Osteocyte (in vitro differentiated cells): ENCODE results near the gene PTOV1. TPM values are rescaled to one million over a fixed set of nuclear protein-coding genes. Genes with fewer than 3 reads are reported as not detected.

Experiments
- DNase-seq: peaks from one replicate; pipeline ENCODE4 v3.0.0; 2021; ENCODE audit warnings: mixed read lengths; ENCODE audit not compliant: unreplicated experiment; ENCODE audit errors: extremely low spot score
- H3K27ac Mint-ChIP-seq: one replicate; pipeline ENCODE4 v1.8.0; 2021; ENCODE audit warnings: mild to moderate bottlenecking, mixed read lengths; ENCODE audit not compliant: unreplicated experiment
- H3K27me3 Mint-ChIP-seq: one replicate; pipeline ENCODE4 v1.8.0; 2021; ENCODE audit warnings: mixed read lengths; ENCODE audit not compliant: unreplicated experiment
- H3K36me3 Mint-ChIP-seq: one replicate; pipeline ENCODE4 v1.8.0; 2021; ENCODE audit warnings: mixed read lengths; ENCODE audit not compliant: unreplicated experiment
- H3K4me1 Mint-ChIP-seq: one replicate; pipeline ENCODE4 v1.8.0; 2021; ENCODE audit warnings: mixed read lengths; ENCODE audit not compliant: unreplicated experiment
- H3K4me3 Mint-ChIP-seq: one replicate; pipeline ENCODE4 v1.8.0; 2021; ENCODE audit warnings: mild to moderate bottlenecking, moderate library complexity, mixed read lengths; ENCODE audit not compliant: unreplicated experiment
- H3K9me3 Mint-ChIP-seq: one replicate; pipeline ENCODE4 v1.8.0; 2021; ENCODE audit warnings: mixed read lengths; ENCODE audit not compliant: unreplicated experiment
- total RNA-seq: library from RNA; stranded (reverse); gene quantifications from 2 replicates; pipeline ENCODE4 v1.2.1, GENCODE V29; 2021
- TF ChIP-seq, protein P1 (sequence below): fragments of 200-600 bp; sonication (generic); IDR thresholded peaks from 2 replicates; pipeline ENCODE4 v1.5.0; 2021; ENCODE audit warnings: antibody characterized with exemption, mild to moderate bottlenecking, moderate library complexity

Gene PTOV1
- total RNA-seq, 1 donor from 2014 or later, result 295 TPM

DNA sequence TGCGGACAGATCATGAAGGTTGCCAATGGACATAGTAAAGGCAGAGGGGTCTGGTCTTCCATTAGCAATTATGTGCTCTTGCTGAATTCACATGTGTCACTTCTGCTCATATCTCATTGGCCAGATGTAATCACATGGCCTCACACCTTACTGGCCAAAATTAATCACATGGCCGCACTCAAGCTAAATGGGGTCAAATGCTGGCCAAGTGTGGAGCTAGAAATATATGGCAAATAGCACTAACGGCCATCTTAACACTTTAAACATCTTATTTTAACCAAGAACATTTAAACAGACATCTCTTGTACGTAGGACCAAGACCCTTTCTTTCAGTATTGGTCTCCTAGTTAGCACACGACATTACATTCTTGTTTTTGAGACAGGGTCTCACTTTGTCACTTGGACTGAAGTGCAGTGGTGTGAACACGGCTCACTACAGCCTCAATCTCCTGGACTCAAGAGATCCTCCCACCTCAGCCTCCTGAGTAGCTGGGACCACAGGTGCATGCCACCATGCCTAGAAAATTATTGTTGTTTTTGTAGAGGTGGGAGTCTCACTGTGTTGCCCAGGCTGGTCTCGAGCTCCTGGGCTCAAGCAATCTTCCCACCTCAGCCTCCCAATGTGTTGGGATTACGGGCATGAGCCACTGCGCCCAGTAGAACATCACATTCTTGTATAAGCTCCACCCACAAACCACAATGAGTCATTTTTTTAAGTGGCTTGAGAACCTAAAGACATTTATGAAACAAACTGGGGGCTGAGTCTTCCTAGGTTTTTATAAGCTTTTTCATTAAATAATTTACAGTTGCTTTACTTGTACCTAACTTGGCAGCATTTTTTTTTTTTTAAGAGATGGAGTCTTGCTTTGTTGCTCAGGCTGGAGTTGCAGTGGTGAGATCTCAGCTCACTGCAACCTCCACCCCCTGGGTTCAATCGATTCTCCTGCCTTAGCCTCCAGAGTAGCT, 2.9 kb upstream of the PTOV1 start:
- Mint-ChIP-seq H3K27me3 (no peaks in the 10 kb centered on the region), H3K9me3 (peaks cover 6% of the 10 kb centered on the region), H3K36me3 (peaks cover 11% of the 10 kb centered on the region), H3K4me1 (peaks cover 45% of the 10 kb centered on the region), H3K27ac (peak overlapping the region; percentile 41), H3K4me3 (peak overlapping the region; percentile 10)
- DNase-seq, result no peak
- TF ChIP-seq, protein P1, sequence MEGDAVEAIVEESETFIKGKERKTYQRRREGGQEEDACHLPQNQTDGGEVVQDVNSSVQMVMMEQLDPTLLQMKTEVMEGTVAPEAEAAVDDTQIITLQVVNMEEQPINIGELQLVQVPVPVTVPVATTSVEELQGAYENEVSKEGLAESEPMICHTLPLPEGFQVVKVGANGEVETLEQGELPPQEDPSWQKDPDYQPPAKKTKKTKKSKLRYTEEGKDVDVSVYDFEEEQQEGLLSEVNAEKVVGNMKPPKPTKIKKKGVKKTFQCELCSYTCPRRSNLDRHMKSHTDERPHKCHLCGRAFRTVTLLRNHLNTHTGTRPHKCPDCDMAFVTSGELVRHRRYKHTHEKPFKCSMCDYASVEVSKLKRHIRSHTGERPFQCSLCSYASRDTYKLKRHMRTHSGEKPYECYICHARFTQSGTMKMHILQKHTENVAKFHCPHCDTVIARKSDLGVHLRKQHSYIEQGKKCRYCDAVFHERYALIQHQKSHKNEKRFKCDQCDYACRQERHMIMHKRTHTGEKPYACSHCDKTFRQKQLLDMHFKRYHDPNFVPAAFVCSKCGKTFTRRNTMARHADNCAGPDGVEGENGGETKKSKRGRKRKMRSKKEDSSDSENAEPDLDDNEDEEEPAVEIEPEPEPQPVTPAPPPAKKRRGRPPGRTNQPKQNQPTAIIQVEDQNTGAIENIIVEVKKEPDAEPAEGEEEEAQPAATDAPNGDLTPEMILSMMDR, result no peak

DNA sequence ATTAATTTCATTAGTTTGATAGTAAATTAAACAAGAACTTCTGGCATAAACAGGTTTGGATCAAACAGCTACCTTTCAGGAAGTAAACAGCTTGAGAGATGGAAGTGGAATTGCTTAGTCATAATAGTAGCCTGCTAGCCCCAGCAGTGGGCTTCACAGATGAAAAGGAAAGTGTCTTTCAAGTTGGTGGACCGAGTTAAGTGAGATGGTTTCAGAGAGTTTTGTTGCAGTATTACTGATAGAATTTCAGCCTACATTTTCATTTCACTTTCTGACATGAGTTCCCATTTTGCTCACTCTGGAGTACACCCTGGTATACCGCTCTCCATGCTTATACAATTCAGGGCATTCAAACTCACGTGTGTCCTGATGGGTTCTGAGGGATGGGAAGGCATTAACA, 2.0 kb upstream of the PTOV1 start:
- Mint-ChIP-seq H3K36me3 (peaks cover 11% of the 10 kb centered on the region), H3K4me3 (peak overlapping the region; percentile 58), H3K27me3 (no peaks in the 10 kb centered on the region), H3K4me1 (peaks cover 54% of the 10 kb centered on the region), H3K9me3 (peaks cover 6% of the 10 kb centered on the region), H3K27ac (peak overlapping the region; percentile 53)
- DNase-seq, result no peak
- TF ChIP-seq, protein P1, result no peak

DNA sequence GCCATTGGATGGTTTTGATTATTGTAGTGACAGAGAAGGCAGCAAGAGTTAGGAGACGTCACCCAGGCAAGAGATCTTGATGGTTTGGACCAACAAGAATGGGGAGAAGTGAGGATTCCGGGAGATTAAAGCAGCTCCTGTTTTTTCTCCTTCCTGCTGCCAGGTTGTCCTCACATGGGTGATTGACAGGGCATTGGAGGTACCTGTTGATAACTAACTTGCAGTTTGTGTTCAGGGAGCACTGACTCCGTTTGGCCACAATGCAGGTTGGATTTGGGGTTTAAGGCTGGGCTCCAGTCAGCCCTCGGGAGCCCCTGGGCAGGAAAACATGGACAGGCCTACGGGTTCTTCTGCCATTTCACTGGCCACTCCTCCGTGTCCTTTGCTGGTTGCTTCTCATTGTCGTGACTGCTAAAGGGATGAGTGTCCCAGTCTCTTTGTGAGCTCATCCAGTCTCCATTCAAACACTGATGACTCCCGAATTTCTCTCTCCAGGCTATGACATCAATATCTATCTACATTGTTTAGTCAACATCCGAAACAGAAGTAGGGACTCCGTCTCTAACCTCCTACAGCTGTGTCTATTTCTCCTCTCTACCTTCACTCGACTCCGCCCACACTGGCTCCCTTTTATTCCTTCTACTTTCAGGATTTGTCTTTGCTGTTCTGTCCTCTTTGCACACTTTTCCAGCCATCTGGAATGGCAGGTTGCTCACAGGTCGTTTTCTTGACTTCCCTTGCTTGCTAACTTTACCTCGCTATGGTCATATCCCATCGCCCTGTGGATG, 1.3 kb upstream of the PTOV1 start:
- peaks cover 56% of the 10 kb centered on the region for H3K4me1 Mint-ChIP-seq
- H3K27me3 Mint-ChIP-seq, result no peaks in the 10 kb centered on the region
- H3K27ac Mint-ChIP-seq, result peak overlapping the region; percentile 98
- TF ChIP-seq, protein P1, result no peak
- peak overlapping the region; percentile 87 for H3K4me3 Mint-ChIP-seq
- no peak for DNase-seq
- peaks cover 11% of the 10 kb centered on the region for H3K36me3 Mint-ChIP-seq
- peaks cover 6% of the 10 kb centered on the region for H3K9me3 Mint-ChIP-seq

DNA sequence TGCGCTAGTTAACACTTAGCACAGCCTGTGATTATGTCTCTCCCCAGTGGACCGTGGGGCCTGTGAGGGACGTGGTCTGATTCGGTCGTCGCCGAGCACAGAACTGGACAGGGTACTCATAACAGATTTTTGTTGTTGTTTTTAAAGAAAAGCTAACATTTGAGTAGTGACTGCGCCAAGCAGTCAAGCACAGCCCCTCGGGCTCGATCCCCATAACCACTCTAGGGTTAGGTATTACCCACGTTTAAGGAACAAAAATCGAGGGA, 805 bp upstream of the PTOV1 start:
- H3K4me1 Mint-ChIP-seq, result peaks cover 52% of the 10 kb centered on the region
- TF ChIP-seq, protein P1, result no peak
- H3K9me3 Mint-ChIP-seq, result peaks cover 6% of the 10 kb centered on the region
- peak overlapping the region; percentile 87 for H3K4me3 Mint-ChIP-seq
- H3K27ac Mint-ChIP-seq, result peak overlapping the region; percentile 98
- no peak for DNase-seq
- H3K27me3 Mint-ChIP-seq, result no peaks in the 10 kb centered on the region
- H3K36me3 Mint-ChIP-seq, result peaks cover 11% of the 10 kb centered on the region
